Measurements from ENCODE around the gene MYO1C.
"Not testable (repeated sequence)": the region's sequence is repeated elsewhere in the genome, so short reads cannot be mapped to it uniquely, and the experiment has no call there.

Gene MYO1C

DNA sequence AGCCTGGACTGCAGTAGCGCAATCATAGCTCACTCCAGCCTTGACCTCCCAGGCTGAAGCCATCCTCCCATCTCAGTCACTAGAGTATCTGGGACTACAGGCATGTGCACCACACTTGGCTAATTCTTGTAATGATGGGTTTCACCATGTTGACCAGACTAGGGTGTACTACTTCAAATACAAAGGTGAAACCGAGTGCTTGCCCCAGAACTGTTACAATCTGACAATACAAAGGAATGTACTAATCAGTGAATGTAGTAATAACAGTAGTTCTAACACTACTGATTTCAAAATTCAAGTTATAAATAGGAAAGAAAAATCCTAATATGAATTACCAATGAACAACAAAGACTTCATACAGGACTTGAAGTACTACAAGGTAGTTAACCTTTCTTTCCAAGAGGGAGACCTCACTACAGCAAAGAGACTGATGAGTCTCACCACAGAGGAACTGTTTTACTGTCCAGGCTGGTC lies 60.8 kb downstream of the MYO1C start:
- TF ChIP-seq POLR2AphosphoS5 (IDR thresholded peaks at IDR 0.05; ENCODE audit: borderline replicate concordance, low read depth, low read length) (no peak), FOXP2 (optimal IDR thresholded peaks at IDR 0.05; ENCODE audit: control extremely low read depth, extremely low read length, insufficient read depth) (no peak), EZH2 (IDR thresholded peaks at IDR 0.05) (no peak)
- no peak for DNase-seq (ENCODE audit: low read depth, low spot score)

DNA sequence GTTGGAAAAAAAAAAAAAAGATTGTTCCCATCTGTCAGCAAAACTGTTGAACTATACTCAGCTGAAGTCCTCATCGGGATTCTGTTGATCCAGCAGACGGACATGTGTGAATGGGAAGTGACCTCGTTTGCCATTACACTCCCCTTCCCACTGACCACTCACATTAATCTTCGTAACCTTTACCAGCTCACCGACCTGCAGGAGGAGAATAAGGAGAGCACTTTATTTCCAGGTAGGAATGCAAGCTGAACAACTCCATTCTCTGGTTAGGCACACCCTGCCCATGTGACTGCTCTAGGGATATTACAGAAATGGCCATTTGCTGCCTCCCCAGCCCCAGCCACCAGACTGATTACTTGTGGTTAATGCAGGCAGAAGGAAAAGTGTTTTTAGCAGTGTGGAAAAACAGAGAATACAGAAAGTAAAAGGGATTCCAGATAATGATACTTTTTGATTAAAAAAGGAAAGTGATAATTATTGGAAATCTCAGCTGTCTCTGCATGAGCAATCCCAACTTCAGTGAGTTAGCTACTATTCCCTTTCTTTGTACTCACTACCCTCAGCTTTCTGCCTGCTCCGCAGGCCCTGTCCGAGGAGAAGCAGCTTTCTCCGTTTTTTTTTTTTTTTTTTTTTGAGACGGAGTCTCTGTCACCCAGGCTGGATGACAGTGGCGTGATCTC lies 68.9 kb downstream of the MYO1C start:
- Histone ChIP-seq H3K27ac (no peak overlapping the region), H3K9ac (ENCODE audit: insufficient read length) (no peak overlapping the region), H3K9me3 (ENCODE audit: low read depth, low read length) (no peaks in the 10 kb centered on the region), H3K4me3 (no peak overlapping the region), H3K36me3 (ENCODE audit: insufficient read depth, low read length) (peaks cover 54% of the 10 kb centered on the region)
- no peak for DNase-seq (ENCODE audit: low read depth, low spot score)
- TF ChIP-seq FOXP2 (optimal IDR thresholded peaks at IDR 0.05; ENCODE audit: control extremely low read depth, extremely low read length, insufficient read depth), result no peak
- no peak for TF ChIP-seq EZH2 (IDR thresholded peaks at IDR 0.05)
- no peak for TF ChIP-seq POLR2AphosphoS5 (IDR thresholded peaks at IDR 0.05; ENCODE audit: borderline replicate concordance, low read depth, low read length)

More for the DNA sequence above, 60.8 kb downstream of the MYO1C start:
- Histone ChIP-seq H3K9me3 (ENCODE audit: low read depth, low read length) (no peaks in the 10 kb centered on the region), H3K4me3 (no peak overlapping the region), H3K36me3 (ENCODE audit: insufficient read depth, low read length) (peaks cover 61% of the 10 kb centered on the region), H3K27ac (no peak overlapping the region), H3K9ac (ENCODE audit: insufficient read length) (no peak overlapping the region)

DNA sequence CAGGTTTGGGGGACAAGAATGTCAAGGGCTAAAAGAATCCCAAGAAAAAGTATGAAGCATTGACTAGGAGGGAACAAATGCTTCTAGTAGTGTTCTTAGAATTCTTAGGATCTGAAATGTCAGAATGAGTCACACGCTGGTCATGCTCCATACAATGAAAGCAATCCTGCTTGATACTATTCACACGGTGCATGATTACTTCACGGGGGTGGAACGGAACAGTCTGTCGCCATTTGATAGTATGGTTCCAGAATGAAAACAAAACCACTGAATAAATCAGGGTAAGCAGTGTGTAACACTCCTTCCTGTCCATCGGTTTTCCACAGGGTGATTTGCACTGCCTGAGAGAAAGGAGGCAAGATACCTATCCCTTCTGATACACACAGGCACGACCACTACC lies 69.6 kb downstream of the MYO1C start:
- Histone ChIP-seq H3K36me3 (ENCODE audit: insufficient read depth, low read length) (peaks cover 54% of the 10 kb centered on the region), H3K27ac (no peak overlapping the region), H3K9me3 (ENCODE audit: low read depth, low read length) (no peaks in the 10 kb centered on the region), H3K4me3 (no peak overlapping the region), H3K9ac (ENCODE audit: insufficient read length) (no peak overlapping the region)
- TF ChIP-seq FOXP2 (optimal IDR thresholded peaks at IDR 0.05; ENCODE audit: control extremely low read depth, extremely low read length, insufficient read depth), result no peak
- no peak for TF ChIP-seq EZH2 (IDR thresholded peaks at IDR 0.05)
- no peak for TF ChIP-seq POLR2AphosphoS5 (IDR thresholded peaks at IDR 0.05; ENCODE audit: borderline replicate concordance, low read depth, low read length)
- no peak for DNase-seq (ENCODE audit: low read depth, low spot score)

DNA sequence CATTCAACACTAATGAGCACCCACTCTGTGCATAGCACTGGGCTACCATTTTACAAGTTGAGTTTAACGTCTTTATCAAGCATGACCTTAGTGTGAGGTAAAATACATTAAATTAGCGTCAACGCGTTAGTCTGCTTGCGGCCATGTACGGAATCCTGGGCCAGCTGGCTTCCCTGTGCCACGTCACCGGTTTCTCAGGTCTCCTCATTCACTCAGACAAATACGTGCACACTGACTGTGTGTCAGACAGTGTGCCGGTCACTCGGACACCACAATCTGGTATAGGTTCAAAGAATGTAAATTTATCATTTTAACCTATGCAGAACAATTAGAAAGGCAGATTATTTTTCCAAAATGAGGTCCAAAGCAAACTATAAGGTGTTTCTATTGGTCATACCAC lies 71.0 kb downstream of the MYO1C start:
- peaks cover 49% of the 10 kb centered on the region for H3K36me3 ChIP-seq (ENCODE audit: insufficient read depth, low read length)
- no peak overlapping the region for H3K4me3 ChIP-seq
- DNase-seq (ENCODE audit: low read depth, low spot score), result no peak
- H3K9ac ChIP-seq (ENCODE audit: insufficient read length), result no peak overlapping the region
- TF ChIP-seq EZH2 (IDR thresholded peaks at IDR 0.05), result no peak
- no peak for TF ChIP-seq POLR2AphosphoS5 (IDR thresholded peaks at IDR 0.05; ENCODE audit: borderline replicate concordance, low read depth, low read length)
- no peak for TF ChIP-seq FOXP2 (optimal IDR thresholded peaks at IDR 0.05; ENCODE audit: control extremely low read depth, extremely low read length, insufficient read depth)
- 0 out of 2 replicates have a peak overlapping the region, but pooled peaks have one; percentile 5 for H3K27ac ChIP-seq
- no peaks in the 10 kb centered on the region for H3K9me3 ChIP-seq (ENCODE audit: low read depth, low read length)

DNA sequence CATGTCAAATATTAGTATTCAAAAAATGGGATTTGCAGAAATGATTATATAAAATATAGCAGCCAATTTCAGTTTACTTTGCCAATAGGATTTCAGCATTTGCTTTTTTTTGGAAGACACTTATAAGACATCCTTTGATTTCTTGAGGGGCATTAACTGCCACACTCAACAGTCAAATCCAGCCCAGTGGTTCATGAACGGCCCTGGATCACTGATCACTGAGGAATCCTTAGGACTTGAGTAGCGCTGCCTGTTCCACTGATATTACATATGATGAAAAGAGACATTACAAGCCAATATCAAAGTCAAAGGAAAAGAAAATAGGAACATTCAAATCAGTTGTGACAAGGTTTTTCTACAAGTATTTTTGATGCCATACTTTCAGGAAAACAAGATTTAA lies 71.5 kb downstream of the MYO1C start:
- Histone ChIP-seq H3K27ac (0 out of 2 replicates have a peak overlapping the region, but pooled peaks have one; percentile 5), H3K9ac (ENCODE audit: insufficient read length) (no peak overlapping the region), H3K4me3 (no peak overlapping the region), H3K9me3 (ENCODE audit: low read depth, low read length) (no peaks in the 10 kb centered on the region), H3K36me3 (ENCODE audit: insufficient read depth, low read length) (peaks cover 44% of the 10 kb centered on the region)
- no peak for DNase-seq (ENCODE audit: low read depth, low spot score)
- TF ChIP-seq FOXP2 (optimal IDR thresholded peaks at IDR 0.05; ENCODE audit: control extremely low read depth, extremely low read length, insufficient read depth) (no peak), POLR2AphosphoS5 (IDR thresholded peaks at IDR 0.05; ENCODE audit: borderline replicate concordance, low read depth, low read length) (no peak), EZH2 (IDR thresholded peaks at IDR 0.05) (no peak)

DNA sequence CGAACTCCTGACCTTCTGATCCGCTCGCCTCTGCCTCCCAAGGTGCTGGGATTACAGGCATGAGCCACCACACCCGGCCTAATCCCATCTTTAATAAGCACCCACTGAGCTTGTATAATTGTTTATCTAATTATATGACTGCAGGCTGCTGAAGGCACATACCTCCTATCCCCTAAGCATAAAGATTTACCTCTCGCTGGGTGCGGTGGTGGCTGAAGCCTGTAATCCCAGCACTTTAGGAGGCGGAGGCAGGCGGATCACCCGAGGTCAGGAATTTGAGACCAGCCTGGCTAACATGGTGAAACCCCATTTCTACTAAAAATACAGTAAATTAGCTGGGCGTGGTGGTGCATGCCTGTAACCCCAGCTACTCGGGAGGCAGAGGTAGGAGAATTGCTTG lies 72.3 kb downstream of the MYO1C start:
- no peak overlapping the region for H3K4me3 ChIP-seq
- TF ChIP-seq POLR2AphosphoS5 (IDR thresholded peaks at IDR 0.05; ENCODE audit: borderline replicate concordance, low read depth, low read length) (no peak), FOXP2 (optimal IDR thresholded peaks at IDR 0.05; ENCODE audit: control extremely low read depth, extremely low read length, insufficient read depth) (no peak), EZH2 (IDR thresholded peaks at IDR 0.05) (no peak)
- H3K9ac ChIP-seq (ENCODE audit: insufficient read length), result no peak overlapping the region

DNA sequence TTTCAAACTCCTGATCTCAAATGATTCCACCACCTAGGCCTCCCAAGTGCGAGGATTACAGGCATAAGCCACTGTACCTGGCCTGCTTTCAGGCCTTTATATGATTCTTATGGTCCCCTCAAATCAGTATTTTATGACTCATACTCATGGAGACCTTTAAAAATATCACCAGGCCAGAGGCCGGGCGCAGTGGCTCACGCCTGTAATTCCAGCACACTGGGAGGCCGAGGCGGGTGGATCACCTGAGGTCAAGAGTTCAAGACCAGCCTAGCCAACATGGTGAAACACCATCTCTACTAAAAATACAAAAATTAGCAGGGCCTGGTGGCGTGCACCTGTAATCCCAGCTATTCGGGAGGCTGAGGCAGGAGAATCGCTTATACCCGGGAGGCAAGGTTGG lies 74.0 kb downstream of the MYO1C start:
- not testable (repeated sequence) for H3K9ac ChIP-seq (ENCODE audit: insufficient read length); DNase-seq (ENCODE audit: low read depth, low spot score); H3K27ac ChIP-seq; H3K9me3 ChIP-seq (ENCODE audit: low read depth, low read length); H3K4me3 ChIP-seq
- peaks cover 33% of the 10 kb centered on the region for H3K36me3 ChIP-seq (ENCODE audit: insufficient read depth, low read length)

More for the DNA sequence above, 72.3 kb downstream of the MYO1C start:
- H3K9me3 ChIP-seq (ENCODE audit: low read depth, low read length), result no peaks in the 10 kb centered on the region
- peaks cover 36% of the 10 kb centered on the region for H3K36me3 ChIP-seq (ENCODE audit: insufficient read depth, low read length)
- no peak for DNase-seq (ENCODE audit: low read depth, low spot score)
- no peak overlapping the region for H3K27ac ChIP-seq

DNA sequence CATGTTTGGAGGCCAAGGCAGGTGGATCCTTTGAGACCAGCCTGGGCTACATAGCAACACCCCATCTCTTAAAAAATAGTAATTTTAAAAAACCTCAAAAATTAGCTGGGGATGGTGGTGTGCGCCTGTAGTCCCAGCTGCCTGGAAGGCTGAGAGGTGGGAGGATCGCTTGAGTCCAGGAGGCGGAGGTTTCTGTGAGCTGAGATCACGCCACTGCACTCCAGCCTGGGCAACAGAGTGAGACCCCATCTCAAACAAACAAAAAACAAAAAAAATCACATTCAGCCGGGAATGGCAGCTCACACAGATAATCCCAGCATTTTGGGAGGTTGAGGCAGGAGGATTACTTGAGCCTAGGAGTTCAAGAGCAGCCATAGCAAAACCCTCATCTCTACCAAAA lies 76.1 kb downstream of the MYO1C start:
- H3K9me3 ChIP-seq (ENCODE audit: low read depth, low read length), result no peaks in the 10 kb centered on the region
- peaks cover 14% of the 10 kb centered on the region for H3K36me3 ChIP-seq (ENCODE audit: insufficient read depth, low read length)
- no peak overlapping the region for H3K4me3 ChIP-seq
- no peak overlapping the region for H3K27ac ChIP-seq
- H3K9ac ChIP-seq (ENCODE audit: insufficient read length), result no peak overlapping the region
- no peak for DNase-seq (ENCODE audit: low read depth, low spot score)
- TF ChIP-seq FOXP2 (optimal IDR thresholded peaks at IDR 0.05; ENCODE audit: control extremely low read depth, extremely low read length, insufficient read depth) (no peak), EZH2 (IDR thresholded peaks at IDR 0.05) (no peak), POLR2AphosphoS5 (IDR thresholded peaks at IDR 0.05; ENCODE audit: borderline replicate concordance, low read depth, low read length) (no peak)

DNA sequence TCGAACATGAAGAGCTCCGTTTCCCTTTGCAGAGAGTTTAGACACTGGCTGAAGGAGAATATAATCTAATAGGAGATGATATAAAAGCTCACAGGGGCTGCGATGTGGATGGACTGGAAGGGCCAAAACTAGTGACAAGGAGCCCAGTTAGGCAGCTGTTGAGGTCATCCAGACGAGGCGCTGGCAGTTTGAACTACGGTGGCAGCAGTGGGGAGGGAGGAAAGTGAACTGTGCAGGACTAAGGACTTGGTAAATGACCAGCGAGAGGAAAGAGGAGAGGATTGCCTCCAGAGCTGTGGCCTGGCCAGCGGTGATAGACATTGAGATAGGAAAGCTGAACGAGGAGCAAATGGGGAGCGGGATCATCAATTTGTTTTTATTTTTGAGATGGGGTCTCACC lies 77.9 kb downstream of the MYO1C start:
- TF ChIP-seq FOXP2 (optimal IDR thresholded peaks at IDR 0.05; ENCODE audit: control extremely low read depth, extremely low read length, insufficient read depth) (no peak), EZH2 (IDR thresholded peaks at IDR 0.05) (no peak), POLR2AphosphoS5 (IDR thresholded peaks at IDR 0.05; ENCODE audit: borderline replicate concordance, low read depth, low read length) (no peak)

More for the DNA sequence above, 77.9 kb downstream of the MYO1C start:
- Histone ChIP-seq H3K9me3 (ENCODE audit: low read depth, low read length) (no peaks in the 10 kb centered on the region), H3K36me3 (ENCODE audit: insufficient read depth, low read length) (no peaks in the 10 kb centered on the region; the same call in 1 of the 2 replicates), H3K4me3 (no peak overlapping the region), H3K9ac (ENCODE audit: insufficient read length) (no peak overlapping the region), H3K27ac (no peak overlapping the region)
- no peak for DNase-seq (ENCODE audit: low read depth, low spot score)

All from SK-N-MC (cell line).